PC-9 (cell line): ENCODE data around the gene CPO. TPM values are rescaled to one million over a fixed set of nuclear protein-coding genes. Genes with fewer than 3 reads are reported as not detected.

Experiments used
- BruUV-seq: library from RNA; stranded (reverse); fragments of 400-500 nt; replicated peaks from 2 replicates; lab custom pipeline; 2021; lab: Mats Ljungman, UMichigan
- CTCF ChIA-PET: fragments of 300-600 bp; sonication (Branson Sonifier 250); formaldehyde crosslinking; loops from one replicate; lab custom pipeline; 2022; ENCODE audit warnings: antibody characterized with exemption; lab: Charles Lee
- POLR2A ChIA-PET: fragments of 300-600 bp; sonication (Branson Sonifier 250); formaldehyde crosslinking; loops from one replicate; lab custom pipeline; 2022; ENCODE audit warnings: antibody characterized with exemption; ENCODE audit not compliant: unreplicated experiment; lab: Charles Lee
- DNase-seq, 2 experiments: peaks; one replicate each; pipeline versions ENCODE4 v3.0.0 to v3.0.0-alpha.2; 2015 to 2022; ENCODE audit warnings: mixed read lengths in 1 of 2
- H2AFZ ChIP-seq: fragments of 200-600 bp; sonication (generic); 2 replicates; pipeline ENCODE4 v1.8.1; 2017; ENCODE audit warnings: antibody characterized with exemption
- H3F3A ChIP-seq: fragments of 200-600 bp; sonication (generic); 2 replicates; pipeline ENCODE4 v1.8.1; 2017; ENCODE audit warnings: antibody characterized with exemption, mild to moderate bottlenecking, low read depth; ENCODE audit not compliant: insufficient read depth
- H3K27ac ChIP-seq: fragments of 200-600 bp; sonication (generic); 2 replicates; pipeline ENCODE4 v1.6.1; 2016; ENCODE audit warnings: mixed run types
- H3K27me3 ChIP-seq: fragments of 200-600 bp; sonication (generic); 2 replicates; pipeline ENCODE4 v1.6.1; 2016; ENCODE audit warnings: low read depth, mixed run types; ENCODE audit not compliant: insufficient read depth
- H3K36me3 ChIP-seq: fragments of 200-600 bp; sonication (generic); 2 replicates; pipeline ENCODE4 v1.6.1; 2016; ENCODE audit warnings: low read depth, mixed run types
- H3K4me1 ChIP-seq: fragments of 200-600 bp; sonication (generic); replicated peaks from 2 replicates; pipeline ENCODE4 v1.6.1; 2016; ENCODE audit warnings: mixed run types; ENCODE audit not compliant: insufficient read depth
- H3K4me2 ChIP-seq: fragments of 200-600 bp; sonication (generic); 2 replicates; pipeline ENCODE4 v1.6.1; 2017; ENCODE audit warnings: mixed run types
- H3K4me3 ChIP-seq: fragments of 200-600 bp; sonication (generic); 2 replicates; pipeline ENCODE4 v1.6.1; 2016; ENCODE audit warnings: mixed run types
- H3K79me2 ChIP-seq: fragments of 200-600 bp; sonication (generic); 2 replicates; pipeline ENCODE4 v1.6.1; 2017; ENCODE audit warnings: low read depth, mixed run types
- H3K9me2 ChIP-seq: fragments of 200-600 bp; sonication (generic); 2 replicates; pipeline ENCODE4 v1.8.1; 2017; ENCODE audit warnings: mild to moderate bottlenecking; ENCODE audit not compliant: insufficient read depth
- H3K9me3 ChIP-seq: fragments of 200-600 bp; sonication (generic); 2 replicates; pipeline ENCODE4 v1.8.1; 2016; ENCODE audit warnings: low read depth; ENCODE audit not compliant: insufficient read depth
- H4K20me1 ChIP-seq: fragments of 200-600 bp; sonication (generic); 2 replicates; pipeline ENCODE4 v1.8.1; 2017; ENCODE audit not compliant: insufficient read depth
- EZH2 ChIP-seq: fragments of 200-600 bp; sonication (generic); IDR thresholded peaks from 2 replicates; pipeline ENCODE4 v1.8.0; 2017; ENCODE audit warnings: antibody characterized with exemption, low read depth
- intact Hi-C: fragments of 100-400 bp; cut with micrococcal nuclease; formaldehyde crosslinking; loops from one replicate; pipeline ENCODE4 v1.10.0; 2022; ENCODE audit not compliant: unreplicated experiment
- total RNA-seq: library from RNA; stranded (reverse); gene quantifications from 2 replicates; pipeline ENCODE4 v1.2.3, GENCODE V29; 2021
- TF ChIP-seq, protein P1 (sequence below): fragments of 200-600 bp; sonication (generic); conservative IDR thresholded peaks from 2 replicates; pipeline ENCODE4 v1.6.1; 2017; ENCODE audit warnings: mixed run types, antibody characterized with exemption, mild to moderate bottlenecking, moderate library complexity

Gene CPO
- total RNA-seq, 1 experiment from 2014 or later, result not detected

DNA sequence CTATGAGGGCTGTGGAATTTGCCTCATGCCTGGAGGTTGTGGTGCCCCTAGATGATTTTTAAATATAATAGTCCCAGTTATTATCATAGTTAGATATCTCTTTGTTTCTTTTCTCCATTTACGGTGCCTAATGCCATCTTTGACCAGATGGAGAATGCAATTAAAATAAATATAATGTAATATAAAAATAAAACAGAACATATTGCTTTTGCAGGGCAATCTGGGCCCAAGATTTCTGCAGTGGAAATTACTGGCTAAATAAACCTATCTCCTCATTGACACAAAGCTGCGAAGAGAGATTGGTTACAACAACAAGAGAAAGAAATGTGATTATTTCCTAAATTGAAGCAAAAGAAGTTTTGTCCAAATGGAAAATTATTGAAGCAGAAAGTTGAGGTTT is 51.8 kb downstream of the CPO start:
- Histone ChIP-seq H3K27me3 (no peaks in the 10 kb centered on the region), H3K4me2 (no peak overlapping the region), H3K9me3 (no peaks in the 10 kb centered on the region; the same call in 1 of the 2 replicates), H4K20me1 (no peaks in the 10 kb centered on the region), H3K4me3 (no peak overlapping the region), H3K27ac (no peak overlapping the region), H3K36me3 (no peaks in the 10 kb centered on the region), H3K9me2 (no peaks in the 10 kb centered on the region), H3K4me1 (no peaks in the 10 kb centered on the region), H3K79me2 (no peaks in the 10 kb centered on the region), H2AFZ (no peak overlapping the region), H3F3A (no peaks in the 10 kb centered on the region)
- POLR2A ChIA-PET, result no interaction called here
- intact Hi-C loops, result no loop called here
- no peak for DNase-seq
- BruUV-seq, result no TSS peak
- TF ChIP-seq, protein P1, sequence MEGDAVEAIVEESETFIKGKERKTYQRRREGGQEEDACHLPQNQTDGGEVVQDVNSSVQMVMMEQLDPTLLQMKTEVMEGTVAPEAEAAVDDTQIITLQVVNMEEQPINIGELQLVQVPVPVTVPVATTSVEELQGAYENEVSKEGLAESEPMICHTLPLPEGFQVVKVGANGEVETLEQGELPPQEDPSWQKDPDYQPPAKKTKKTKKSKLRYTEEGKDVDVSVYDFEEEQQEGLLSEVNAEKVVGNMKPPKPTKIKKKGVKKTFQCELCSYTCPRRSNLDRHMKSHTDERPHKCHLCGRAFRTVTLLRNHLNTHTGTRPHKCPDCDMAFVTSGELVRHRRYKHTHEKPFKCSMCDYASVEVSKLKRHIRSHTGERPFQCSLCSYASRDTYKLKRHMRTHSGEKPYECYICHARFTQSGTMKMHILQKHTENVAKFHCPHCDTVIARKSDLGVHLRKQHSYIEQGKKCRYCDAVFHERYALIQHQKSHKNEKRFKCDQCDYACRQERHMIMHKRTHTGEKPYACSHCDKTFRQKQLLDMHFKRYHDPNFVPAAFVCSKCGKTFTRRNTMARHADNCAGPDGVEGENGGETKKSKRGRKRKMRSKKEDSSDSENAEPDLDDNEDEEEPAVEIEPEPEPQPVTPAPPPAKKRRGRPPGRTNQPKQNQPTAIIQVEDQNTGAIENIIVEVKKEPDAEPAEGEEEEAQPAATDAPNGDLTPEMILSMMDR, result no peak
- TF ChIP-seq EZH2, result no peak
- CTCF ChIA-PET, result no interaction called here

DNA sequence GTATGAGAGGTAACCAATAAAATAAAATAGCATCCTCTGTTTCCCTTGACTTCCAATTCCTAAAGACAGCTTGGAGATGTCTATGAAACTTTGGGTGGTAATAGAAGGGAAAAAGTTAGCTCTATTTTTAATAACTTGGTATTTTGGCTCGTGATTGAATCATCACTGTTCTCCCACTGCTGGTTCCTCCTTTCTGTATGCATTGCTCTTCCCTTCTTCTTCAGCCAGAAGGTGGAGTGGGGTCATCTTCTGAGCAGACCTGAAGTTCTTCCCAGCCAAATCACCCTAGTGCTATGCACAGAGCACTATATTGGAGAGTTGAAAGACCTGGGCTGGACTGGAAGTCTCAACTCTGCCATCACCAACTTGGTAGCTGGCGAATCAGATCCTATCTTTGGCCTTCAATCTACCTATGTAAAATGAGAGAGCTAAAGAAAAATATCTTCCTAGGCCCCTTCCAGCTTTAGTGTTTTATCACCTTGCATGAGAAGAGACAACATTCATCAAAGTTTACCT is 54.1 kb downstream of the CPO start:
- H3F3A ChIP-seq, result no peaks in the 10 kb centered on the region
- no peaks in the 10 kb centered on the region for H3K79me2 ChIP-seq
- no peaks in the 10 kb centered on the region for H3K27me3 ChIP-seq
- no peak overlapping the region for H2AFZ ChIP-seq
- H3K4me2 ChIP-seq, result no peak overlapping the region
- no TSS peak for BruUV-seq
- no peaks in the 10 kb centered on the region for H3K4me1 ChIP-seq
- POLR2A ChIA-PET, result no interaction called here
- intact Hi-C loops, result no loop called here
- CTCF ChIA-PET, result no interaction called here
- H3K9me2 ChIP-seq, result no peaks in the 10 kb centered on the region
- TF ChIP-seq, protein P1, result no peak
- no peak for TF ChIP-seq EZH2
- no peak overlapping the region for H3K27ac ChIP-seq
- no peak for DNase-seq
- no peaks in the 10 kb centered on the region; the same call in 1 of the 2 replicates for H3K9me3 ChIP-seq
- no peak overlapping the region for H3K4me3 ChIP-seq
- no peaks in the 10 kb centered on the region for H4K20me1 ChIP-seq
- no peaks in the 10 kb centered on the region for H3K36me3 ChIP-seq

DNA sequence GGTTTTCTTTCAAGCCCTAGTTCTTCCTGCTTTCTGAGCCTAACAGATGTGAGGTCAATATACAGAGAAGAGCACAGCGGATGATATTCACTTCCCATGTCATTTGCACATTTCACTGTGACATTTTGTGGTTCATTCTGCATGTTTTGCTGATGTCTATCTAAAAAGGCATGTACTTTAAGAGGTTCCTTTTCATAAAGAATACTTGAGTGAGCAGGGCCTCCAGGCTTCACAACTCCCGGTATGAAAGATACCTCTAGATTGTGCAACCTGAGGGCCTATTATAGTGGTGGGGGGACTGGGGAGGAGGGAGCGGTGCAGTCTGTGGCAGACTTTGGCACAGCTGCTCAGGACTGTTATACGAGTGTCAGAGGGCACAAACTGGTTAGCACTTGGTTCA is 54.6 kb downstream of the CPO start:
- POLR2A ChIA-PET, result no interaction called here
- no TSS peak for BruUV-seq
- Histone ChIP-seq H3K4me2 (no peak overlapping the region), H3K9me3 (no peaks in the 10 kb centered on the region; the same call in 1 of the 2 replicates), H3K27ac (no peak overlapping the region), H2AFZ (no peak overlapping the region), H3K79me2 (no peaks in the 10 kb centered on the region), H3K36me3 (no peaks in the 10 kb centered on the region), H4K20me1 (no peaks in the 10 kb centered on the region), H3K4me1 (no peaks in the 10 kb centered on the region), H3K9me2 (no peaks in the 10 kb centered on the region), H3F3A (no peaks in the 10 kb centered on the region), H3K4me3 (no peak overlapping the region), H3K27me3 (no peaks in the 10 kb centered on the region)
- CTCF ChIA-PET, result no interaction called here
- TF ChIP-seq, protein P1, result no peak
- TF ChIP-seq EZH2, result no peak
- intact Hi-C loops, result no loop called here
- DNase-seq, result peak; percentile 14 to 37
